ENCODE data around the gene LYRM2.
A peak's percentile ranks its signal among the peaks of the same experiment; 100 is the strongest.
"Not testable (repeated sequence)": the region's sequence is repeated elsewhere in the genome, so short reads cannot be mapped to it uniquely, and the experiment has no call there.

LYRM2 gene

DNA sequence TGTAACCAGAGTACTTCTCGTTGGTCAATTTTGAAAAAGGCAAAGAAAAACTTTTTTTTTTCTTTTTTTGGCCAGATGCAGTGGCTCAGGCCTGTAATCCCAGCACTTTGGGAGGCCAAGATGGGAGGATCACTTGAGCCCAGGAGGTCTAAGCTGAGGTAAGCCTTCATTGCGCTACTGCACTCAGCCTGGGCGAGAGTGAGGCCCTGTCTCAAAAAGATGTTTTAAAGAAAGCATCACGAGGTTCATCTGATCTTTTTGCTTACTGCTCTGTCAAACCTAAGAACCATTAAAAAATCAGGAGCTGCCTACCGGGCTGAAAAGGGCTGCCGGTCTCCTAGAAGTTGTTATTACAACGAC lies 607 bp downstream of the LYRM2 start:
- H3K4me3 ChIP-seq (ENCODE audit: control insufficient read depth, low read depth, low read length) = peak overlapping the region; percentile 78
- DNase-seq (ENCODE audit: low read depth) = no peak
- TF ChIP-seq, protein P1, sequence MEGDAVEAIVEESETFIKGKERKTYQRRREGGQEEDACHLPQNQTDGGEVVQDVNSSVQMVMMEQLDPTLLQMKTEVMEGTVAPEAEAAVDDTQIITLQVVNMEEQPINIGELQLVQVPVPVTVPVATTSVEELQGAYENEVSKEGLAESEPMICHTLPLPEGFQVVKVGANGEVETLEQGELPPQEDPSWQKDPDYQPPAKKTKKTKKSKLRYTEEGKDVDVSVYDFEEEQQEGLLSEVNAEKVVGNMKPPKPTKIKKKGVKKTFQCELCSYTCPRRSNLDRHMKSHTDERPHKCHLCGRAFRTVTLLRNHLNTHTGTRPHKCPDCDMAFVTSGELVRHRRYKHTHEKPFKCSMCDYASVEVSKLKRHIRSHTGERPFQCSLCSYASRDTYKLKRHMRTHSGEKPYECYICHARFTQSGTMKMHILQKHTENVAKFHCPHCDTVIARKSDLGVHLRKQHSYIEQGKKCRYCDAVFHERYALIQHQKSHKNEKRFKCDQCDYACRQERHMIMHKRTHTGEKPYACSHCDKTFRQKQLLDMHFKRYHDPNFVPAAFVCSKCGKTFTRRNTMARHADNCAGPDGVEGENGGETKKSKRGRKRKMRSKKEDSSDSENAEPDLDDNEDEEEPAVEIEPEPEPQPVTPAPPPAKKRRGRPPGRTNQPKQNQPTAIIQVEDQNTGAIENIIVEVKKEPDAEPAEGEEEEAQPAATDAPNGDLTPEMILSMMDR (IDR thresholded peaks at IDR 0.05; ENCODE audit: control insufficient read depth, insufficient read depth, low read depth, low read length, missing control alignments) = no peak

DNA sequence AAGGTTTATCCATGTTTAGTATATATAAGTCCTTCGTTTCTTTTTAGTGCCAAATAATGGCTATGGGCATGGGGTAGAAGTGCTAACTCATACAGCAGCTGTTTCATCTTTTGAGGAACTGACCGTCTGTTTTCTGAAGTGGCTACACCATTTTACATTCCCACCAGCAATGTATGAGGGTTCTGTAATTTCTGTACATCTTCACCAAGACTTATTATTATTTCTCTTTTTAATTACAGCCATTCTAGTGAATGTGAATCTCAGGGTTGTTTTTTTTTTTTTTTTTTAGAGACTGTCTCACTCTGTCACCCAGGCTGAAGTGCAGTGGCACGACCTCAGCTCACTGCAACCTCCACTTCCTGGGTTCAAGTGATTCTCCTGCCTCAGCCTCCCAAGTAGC lies 2.1 kb downstream of the LYRM2 start:
- DNase-seq (ENCODE audit: low read depth); H3K4me3 ChIP-seq (ENCODE audit: control insufficient read depth, low read depth, low read length): not testable (repeated sequence)

DNA sequence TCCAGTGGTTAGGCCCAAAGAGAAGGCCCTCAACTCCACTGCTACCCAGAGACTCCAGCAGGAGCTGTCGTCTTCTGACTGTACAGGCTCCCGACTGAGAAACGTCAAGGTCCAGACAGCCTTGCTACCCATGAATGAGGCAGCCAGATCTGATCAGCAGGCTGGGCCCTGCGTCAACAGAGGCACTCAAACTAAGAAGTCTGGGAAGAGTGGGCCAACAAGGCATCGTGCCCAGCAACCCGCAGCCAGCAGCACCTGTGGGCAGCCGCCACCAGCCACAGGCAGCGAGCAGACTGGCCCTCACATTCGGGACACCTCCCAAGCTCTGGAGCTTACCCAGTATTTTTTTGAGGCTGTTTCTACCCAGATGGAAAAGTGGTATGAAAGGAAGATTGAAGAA lies 8.1 kb downstream of the LYRM2 start:
- no peak for DNase-seq (ENCODE audit: low read depth)
- TF ChIP-seq, protein P1 (IDR thresholded peaks at IDR 0.05; ENCODE audit: control insufficient read depth, insufficient read depth, low read depth, low read length, missing control alignments) = no peak
- no peak overlapping the region for H3K4me3 ChIP-seq (ENCODE audit: control insufficient read depth, low read depth, low read length)

DNA sequence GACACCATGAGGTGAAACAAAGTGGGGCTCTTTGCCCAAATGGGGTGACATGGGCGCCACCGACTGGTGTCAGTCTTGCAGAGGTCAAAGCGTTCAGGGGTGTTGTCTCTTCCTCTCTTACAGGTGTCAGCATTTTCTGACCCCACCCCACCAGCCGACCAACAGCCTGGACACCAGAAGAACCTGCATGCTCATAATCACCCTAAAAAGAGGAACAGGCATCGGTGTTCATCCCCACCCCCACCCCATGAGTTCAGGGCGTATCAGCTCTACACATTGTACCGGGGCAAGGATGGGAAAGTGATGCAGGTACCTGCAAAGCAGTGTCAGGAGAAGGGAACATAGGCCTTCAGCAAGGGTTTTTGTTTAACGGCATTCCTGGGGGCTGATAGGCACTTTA lies 14.8 kb downstream of the LYRM2 start:
- no peak overlapping the region for H3K4me3 ChIP-seq (ENCODE audit: control insufficient read depth, low read depth, low read length)
- no peak for DNase-seq (ENCODE audit: low read depth)
- TF ChIP-seq, protein P1 (IDR thresholded peaks at IDR 0.05; ENCODE audit: control insufficient read depth, insufficient read depth, low read depth, low read length, missing control alignments) = no peak

DNA sequence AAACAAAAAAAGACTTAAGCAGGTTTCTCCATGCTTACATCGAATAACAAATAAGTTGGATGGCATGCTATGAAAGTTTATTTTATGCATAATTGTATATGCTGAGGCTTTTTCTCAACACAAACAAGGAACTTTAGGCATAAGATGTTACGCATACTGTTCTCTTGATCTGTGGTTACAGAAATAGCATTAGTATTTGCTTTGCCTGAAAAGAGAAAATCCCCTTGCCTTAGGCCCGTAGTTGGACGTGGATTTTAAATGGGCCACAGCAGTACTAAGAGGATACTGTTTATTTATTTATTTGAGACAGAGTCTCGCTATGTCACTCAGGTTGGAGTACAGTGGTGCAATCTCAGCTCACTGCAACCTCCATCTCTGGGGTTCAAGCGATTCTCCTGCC lies 19.0 kb downstream of the LYRM2 start:
- H3K4me3 ChIP-seq (ENCODE audit: control insufficient read depth, low read depth, low read length) = no peak overlapping the region
- TF ChIP-seq, protein P1 (IDR thresholded peaks at IDR 0.05; ENCODE audit: control insufficient read depth, insufficient read depth, low read depth, low read length, missing control alignments) = no peak
- no peak for DNase-seq (ENCODE audit: low read depth)

DNA sequence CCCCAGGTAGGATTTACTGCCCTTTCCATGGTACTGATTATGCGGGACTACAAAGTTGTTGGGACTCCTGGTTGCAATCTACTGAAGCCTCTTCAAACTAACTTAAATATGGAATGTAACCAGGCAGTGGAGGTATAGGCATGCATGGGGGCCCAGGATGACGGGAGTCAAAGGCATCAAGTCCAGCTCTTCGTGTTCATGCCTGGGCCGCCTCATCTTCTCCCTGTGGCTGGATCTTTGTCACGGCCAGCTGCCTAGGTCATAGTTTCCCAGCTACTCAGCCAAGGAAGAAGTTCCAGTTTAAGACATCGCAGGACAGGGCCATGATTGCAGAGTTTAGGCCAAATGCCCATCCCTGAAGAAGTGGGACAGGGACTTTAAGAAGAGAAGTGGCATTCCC lies 20.5 kb downstream of the LYRM2 start:
- DNase-seq (ENCODE audit: low read depth) = no peak
- TF ChIP-seq, protein P1 (IDR thresholded peaks at IDR 0.05; ENCODE audit: control insufficient read depth, insufficient read depth, low read depth, low read length, missing control alignments) = no peak
- no peak overlapping the region for H3K4me3 ChIP-seq (ENCODE audit: control insufficient read depth, low read depth, low read length)

DNA sequence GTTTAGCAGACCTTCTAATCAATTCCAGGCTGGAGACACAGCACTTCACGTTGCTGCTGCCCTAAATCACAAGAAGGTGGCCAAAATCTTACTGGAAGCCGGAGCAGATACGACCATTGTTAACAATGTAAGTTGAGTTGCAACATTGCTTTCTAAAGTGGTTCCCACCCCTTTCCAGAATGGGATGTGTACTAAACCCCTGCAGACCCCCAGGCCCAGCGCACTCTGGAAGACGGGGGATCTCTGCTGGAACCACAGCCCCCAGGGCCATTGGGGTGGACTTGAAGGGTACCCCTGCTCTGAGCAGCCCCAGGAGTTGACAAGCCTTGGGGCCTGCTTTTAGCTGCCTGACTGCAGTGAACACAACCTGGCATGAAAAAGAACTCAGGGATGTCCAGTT lies 22.0 kb downstream of the LYRM2 start:
- no peak for DNase-seq (ENCODE audit: low read depth)

More for the DNA sequence above, 22.0 kb downstream of the LYRM2 start:
- H3K4me3 ChIP-seq (ENCODE audit: control insufficient read depth, low read depth, low read length) = no peak overlapping the region
- TF ChIP-seq, protein P1 (IDR thresholded peaks at IDR 0.05; ENCODE audit: control insufficient read depth, insufficient read depth, low read depth, low read length, missing control alignments) = no peak

All from AG09309 (cell line).